ENCODE results near the gene ALCAM.

The ALCAM gene

DNA sequence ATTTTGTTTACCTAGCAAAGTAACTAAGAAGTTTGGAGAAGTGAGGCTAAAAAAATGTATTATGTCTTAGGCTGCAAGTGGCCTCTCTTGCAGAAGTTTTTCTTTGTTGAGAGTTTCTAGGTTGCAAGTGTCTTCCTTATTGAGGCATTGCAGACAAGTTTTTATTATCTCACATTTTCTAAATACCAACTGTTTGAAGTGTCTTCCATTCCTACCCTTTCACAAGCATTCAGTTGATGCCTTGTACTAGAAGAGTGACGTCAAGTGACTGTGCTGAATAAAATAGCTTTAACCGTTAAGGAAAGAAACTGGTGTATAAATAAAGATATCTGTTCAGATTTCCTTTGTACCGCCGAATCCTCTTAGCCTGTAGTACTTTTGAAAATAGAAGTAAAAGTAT lies 123.3 kb downstream of the ALCAM start:
- TF ChIP-seq TCF12 (IDR thresholded peaks at IDR 0.05; ENCODE audit: low read depth) (no peak), TAF1 (IDR thresholded peaks at IDR 0.05; ENCODE audit: low read depth) (no peak), FOXM1 (IDR thresholded peaks at IDR 0.05; ENCODE audit: borderline replicate concordance, low read depth) (no peak), EP300 (IDR thresholded peaks at IDR 0.05; ENCODE audit: borderline replicate concordance) (no peak), CEBPB (IDR thresholded peaks at IDR 0.05) (no peak), YY1 (IDR thresholded peaks at IDR 0.05; ENCODE audit: low read depth) (no peak), CREB1 (IDR thresholded peaks at IDR 0.05; ENCODE audit: low read depth) (no peak), RAD21 (IDR thresholded peaks at IDR 0.05; ENCODE audit: low read depth) (no peak), NFIC (IDR thresholded peaks at IDR 0.05) (no peak), USF1 (IDR thresholded peaks at IDR 0.05) (no peak), TEAD4 (IDR thresholded peaks at IDR 0.05) (no peak), ZBTB7A (IDR thresholded peaks at IDR 0.05; ENCODE audit: low read depth) (no peak), EGR1 (IDR thresholded peaks at IDR 0.05) (no peak)
- TF ChIP-seq, protein P1, sequence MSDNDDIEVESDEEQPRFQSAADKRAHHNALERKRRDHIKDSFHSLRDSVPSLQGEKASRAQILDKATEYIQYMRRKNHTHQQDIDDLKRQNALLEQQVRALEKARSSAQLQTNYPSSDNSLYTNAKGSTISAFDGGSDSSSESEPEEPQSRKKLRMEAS (IDR thresholded peaks at IDR 0.05): no peak
- TF ChIP-seq, protein P2, sequence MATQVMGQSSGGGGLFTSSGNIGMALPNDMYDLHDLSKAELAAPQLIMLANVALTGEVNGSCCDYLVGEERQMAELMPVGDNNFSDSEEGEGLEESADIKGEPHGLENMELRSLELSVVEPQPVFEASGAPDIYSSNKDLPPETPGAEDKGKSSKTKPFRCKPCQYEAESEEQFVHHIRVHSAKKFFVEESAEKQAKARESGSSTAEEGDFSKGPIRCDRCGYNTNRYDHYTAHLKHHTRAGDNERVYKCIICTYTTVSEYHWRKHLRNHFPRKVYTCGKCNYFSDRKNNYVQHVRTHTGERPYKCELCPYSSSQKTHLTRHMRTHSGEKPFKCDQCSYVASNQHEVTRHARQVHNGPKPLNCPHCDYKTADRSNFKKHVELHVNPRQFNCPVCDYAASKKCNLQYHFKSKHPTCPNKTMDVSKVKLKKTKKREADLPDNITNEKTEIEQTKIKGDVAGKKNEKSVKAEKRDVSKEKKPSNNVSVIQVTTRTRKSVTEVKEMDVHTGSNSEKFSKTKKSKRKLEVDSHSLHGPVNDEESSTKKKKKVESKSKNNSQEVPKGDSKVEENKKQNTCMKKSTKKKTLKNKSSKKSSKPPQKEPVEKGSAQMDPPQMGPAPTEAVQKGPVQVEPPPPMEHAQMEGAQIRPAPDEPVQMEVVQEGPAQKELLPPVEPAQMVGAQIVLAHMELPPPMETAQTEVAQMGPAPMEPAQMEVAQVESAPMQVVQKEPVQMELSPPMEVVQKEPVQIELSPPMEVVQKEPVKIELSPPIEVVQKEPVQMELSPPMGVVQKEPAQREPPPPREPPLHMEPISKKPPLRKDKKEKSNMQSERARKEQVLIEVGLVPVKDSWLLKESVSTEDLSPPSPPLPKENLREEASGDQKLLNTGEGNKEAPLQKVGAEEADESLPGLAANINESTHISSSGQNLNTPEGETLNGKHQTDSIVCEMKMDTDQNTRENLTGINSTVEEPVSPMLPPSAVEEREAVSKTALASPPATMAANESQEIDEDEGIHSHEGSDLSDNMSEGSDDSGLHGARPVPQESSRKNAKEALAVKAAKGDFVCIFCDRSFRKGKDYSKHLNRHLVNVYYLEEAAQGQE (IDR thresholded peaks at IDR 0.05; ENCODE audit: low read depth): no peak

- TF ChIP-seq RAD21 (IDR thresholded peaks at IDR 0.05; ENCODE audit: low read depth): no peak
- TF ChIP-seq EGR1 (IDR thresholded peaks at IDR 0.05): no peak
- TF ChIP-seq, protein P1 (IDR thresholded peaks at IDR 0.05): no peak
- TF ChIP-seq, protein P2 (IDR thresholded peaks at IDR 0.05; ENCODE audit: low read depth): no peak
- no peak for TF ChIP-seq CEBPB (IDR thresholded peaks at IDR 0.05)
- TF ChIP-seq EP300 (IDR thresholded peaks at IDR 0.05; ENCODE audit: borderline replicate concordance): no peak
- no peak for TF ChIP-seq TEAD4 (IDR thresholded peaks at IDR 0.05)
Observed at GRCh38 chr3:105493305-105493892, 126.7 kb downstream of the ALCAM start.

DNA sequence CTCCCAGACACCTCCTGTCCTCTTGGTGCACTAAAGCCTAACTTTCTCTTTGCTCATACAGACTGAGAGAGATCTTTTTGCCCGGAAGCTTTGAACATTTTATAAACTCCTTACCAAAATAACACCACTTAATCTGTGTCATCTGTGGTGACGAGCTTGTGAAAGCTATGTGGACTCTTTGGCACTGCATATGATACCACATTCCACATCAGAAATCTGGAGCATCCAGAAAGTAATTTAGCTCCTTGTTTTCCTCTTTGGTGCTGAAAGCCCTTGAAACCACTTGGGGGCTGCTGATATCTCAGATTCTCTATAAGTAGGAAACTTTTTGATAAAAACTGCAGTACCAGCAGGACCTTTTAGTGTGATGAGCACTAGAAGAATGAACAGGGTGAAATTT lies 128.3 kb downstream of the ALCAM start:
- no peak for TF ChIP-seq CEBPB (IDR thresholded peaks at IDR 0.05)
- no peak for TF ChIP-seq TCF12 (IDR thresholded peaks at IDR 0.05; ENCODE audit: low read depth)
- no peak for TF ChIP-seq EP300 (IDR thresholded peaks at IDR 0.05; ENCODE audit: borderline replicate concordance)
- TF ChIP-seq TEAD4 (IDR thresholded peaks at IDR 0.05): no peak
- no peak for TF ChIP-seq TAF1 (IDR thresholded peaks at IDR 0.05; ENCODE audit: low read depth)
- no peak for TF ChIP-seq RAD21 (IDR thresholded peaks at IDR 0.05; ENCODE audit: low read depth)
- TF ChIP-seq, protein P2 (IDR thresholded peaks at IDR 0.05; ENCODE audit: low read depth): no peak
- TF ChIP-seq, protein P1 (IDR thresholded peaks at IDR 0.05): no peak
- no peak for TF ChIP-seq USF1 (IDR thresholded peaks at IDR 0.05)
- no peak for TF ChIP-seq CREB1 (IDR thresholded peaks at IDR 0.05; ENCODE audit: low read depth)
- no peak for TF ChIP-seq YY1 (IDR thresholded peaks at IDR 0.05; ENCODE audit: low read depth)
- TF ChIP-seq EGR1 (IDR thresholded peaks at IDR 0.05): no peak
- no peak for TF ChIP-seq ZBTB7A (IDR thresholded peaks at IDR 0.05; ENCODE audit: low read depth)
- TF ChIP-seq NFIC (IDR thresholded peaks at IDR 0.05): no peak
- TF ChIP-seq FOXM1 (IDR thresholded peaks at IDR 0.05; ENCODE audit: borderline replicate concordance, low read depth): no peak

GRCh38 chr3:105496343-105496742 lies 129.6 kb downstream of the ALCAM start:
- TF ChIP-seq RAD21 (IDR thresholded peaks at IDR 0.05; ENCODE audit: low read depth): no peak
- TF ChIP-seq FOXM1 (IDR thresholded peaks at IDR 0.05; ENCODE audit: borderline replicate concordance, low read depth): no peak
- no peak for TF ChIP-seq TAF1 (IDR thresholded peaks at IDR 0.05; ENCODE audit: low read depth)
- TF ChIP-seq, protein P2 (IDR thresholded peaks at IDR 0.05; ENCODE audit: low read depth): no peak
- TF ChIP-seq ZBTB7A (IDR thresholded peaks at IDR 0.05; ENCODE audit: low read depth): no peak
- TF ChIP-seq TCF12 (IDR thresholded peaks at IDR 0.05; ENCODE audit: low read depth): no peak
- no peak for TF ChIP-seq CEBPB (IDR thresholded peaks at IDR 0.05)
- no peak for TF ChIP-seq CREB1 (IDR thresholded peaks at IDR 0.05; ENCODE audit: low read depth)
- TF ChIP-seq USF1 (IDR thresholded peaks at IDR 0.05): no peak
- no peak for TF ChIP-seq YY1 (IDR thresholded peaks at IDR 0.05; ENCODE audit: low read depth)
- no peak for TF ChIP-seq EP300 (IDR thresholded peaks at IDR 0.05; ENCODE audit: borderline replicate concordance)
- no peak for TF ChIP-seq NFIC (IDR thresholded peaks at IDR 0.05)
- TF ChIP-seq, protein P1 (IDR thresholded peaks at IDR 0.05): no peak
- TF ChIP-seq EGR1 (IDR thresholded peaks at IDR 0.05): no peak
- TF ChIP-seq TEAD4 (IDR thresholded peaks at IDR 0.05): no peak

Data from Ishikawa (cell line).